GM12878 (cell line): ENCODE measurements around the gene ADAMTS14. TPM values are rescaled to one million over a fixed set of nuclear protein-coding genes. Genes with fewer than 3 reads are reported as not detected.

Experiments used
- ATAC-seq: fragments of 200-7000 bp; cut with Tn5 transposase; 3 replicates; pipeline ENCODE4 v1.9.1; 2020; ENCODE audit warnings: mild to moderate bottlenecking, moderate library complexity
- BruUV-seq: library from RNA; stranded (reverse); fragments of 400-500 nt; replicated peaks from 2 replicates; lab custom pipeline; 2021; lab: Mats Ljungman, UMichigan
- CTCF ChIA-PET: fragments of 300-600 bp; sonication (Branson Sonifier 250); formaldehyde crosslinking; extraction: SDS; loops from one replicate; lab custom pipeline; 2021; ENCODE audit warnings: inconsistent platforms; lab: Yijun Ruan, JAX
- POLR2A ChIA-PET: fragments of 350-600 bp; formaldehyde crosslinking; extraction: SDS; loops from one replicate; lab custom pipeline; 2021; ENCODE audit warnings: inconsistent platforms; lab: Charles Lee
- RAD21 ChIA-PET: fragments of 300-600 bp; sonication (Branson Sonifier 250); formaldehyde crosslinking; loops from one replicate; lab custom pipeline; 2023; ENCODE audit warnings: antibody characterized with exemption; ENCODE audit not compliant: unreplicated experiment; lab: Charles Lee
- SMC1A ChIA-PET: fragments of 300-600 bp; sonication (Branson Sonifier 250); formaldehyde crosslinking; loops from one replicate; lab custom pipeline; 2023; ENCODE audit not compliant: unreplicated experiment, uncharacterized antibody; lab: Charles Lee
- DNase-seq: peaks from one replicate; pipeline ENCODE4 v3.0.0-alpha.2; 2011; ENCODE audit warnings: low read depth, low spot score
- FAIRE-seq: peaks from 3 replicates; lab custom pipeline; 2011; peaks lifted over from hg19 to GRCh38; lab: Jason Lieb, UNC
- H2AFZ ChIP-seq: 2 replicates; pipeline ENCODE4 v1.6.0; 2011; ENCODE audit warnings: low read depth, low read length, control low read depth; ENCODE audit not compliant: control insufficient read depth
- H3K27ac ChIP-seq: 2 replicates; pipeline ENCODE4 v1.5.1; 2011; ENCODE audit warnings: control low read depth; ENCODE audit not compliant: control insufficient read depth, insufficient read depth
- H3K27me3 ChIP-seq, 2 experiments: replicated peaks in 1 of 2; 2 replicates each; pipeline versions ENCODE4 v1.6.0 to v1.6.1; 2011; ENCODE audit warnings: low read length in 1 of 2; ENCODE audit not compliant: control insufficient read depth in 2 of 2, insufficient read depth in 2 of 2
- H3K36me3 ChIP-seq, 2 experiments: 2 replicates each; pipeline ENCODE4 v1.5.1; 2011; ENCODE audit warnings: low read length in 1 of 2; ENCODE audit not compliant: control insufficient read depth in 2 of 2, insufficient read depth in 2 of 2
- H3K4me1 ChIP-seq: 2 replicates; pipeline ENCODE4 v1.6.1; 2011; ENCODE audit warnings: mild to moderate bottlenecking, low read length, moderate library complexity, mixed read lengths; ENCODE audit not compliant: control insufficient read depth, insufficient read depth
- H3K4me2 ChIP-seq: 2 replicates; pipeline ENCODE4 v1.6.0; 2011; ENCODE audit warnings: control low read depth; ENCODE audit not compliant: control insufficient read depth, insufficient read depth
- H3K4me3 ChIP-seq: fragments of 200-600 bp; sonication (generic); 2 replicates; pipeline ENCODE4 v1.5.1; 2016
- H3K79me2 ChIP-seq: 2 replicates; pipeline ENCODE4 v1.6.0; 2011; ENCODE audit warnings: low read length; ENCODE audit not compliant: control insufficient read depth, insufficient read depth
- H3K9ac ChIP-seq: 2 replicates; pipeline ENCODE4 v1.8.0; 2011; ENCODE audit warnings: low read length, control low read depth, mixed read lengths; ENCODE audit not compliant: control insufficient read depth, insufficient read depth
- H3K9me3 ChIP-seq: replicated peaks from 3 replicates; pipeline ENCODE4 v1.5.1; 2011; ENCODE audit warnings: mild to moderate bottlenecking, low read length; ENCODE audit not compliant: control insufficient read depth, insufficient read depth
- H4K20me1 ChIP-seq: 2 replicates; pipeline ENCODE4 v1.6.0; 2011; ENCODE audit not compliant: control insufficient read depth, insufficient read depth
- CBFB ChIP-seq: IDR thresholded peaks from 2 replicates; pipeline ENCODE4 v1.6.1; 2016; ENCODE audit warnings: antibody characterized with exemption, low read depth
- ESRRA ChIP-seq: IDR thresholded peaks from 2 replicates; pipeline ENCODE4 v1.6.1; 2012; ENCODE audit warnings: mild to moderate bottlenecking, low read length, improper control_type of control experiment
- NFYB ChIP-seq: IDR thresholded peaks from 2 replicates; pipeline ENCODE4 v1.6.1; 2011; ENCODE audit warnings: low read depth, mild to moderate bottlenecking, low read length, improper control_type of control experiment, moderate library complexity; ENCODE audit not compliant: insufficient read depth
- POLR2A ChIP-seq: IDR thresholded peaks from 2 replicates; pipeline ENCODE4 v1.6.1; 2011; ENCODE audit warnings: low read depth, mild to moderate bottlenecking, low read length
- RELA ChIP-seq: fragments of 450-650 bp; IDR thresholded peaks from 2 replicates; pipeline ENCODE4 v1.8.0; 2014; ENCODE audit warnings: borderline replicate concordance; ENCODE audit not compliant: partially characterized antibody
- SUPT20H ChIP-seq: IDR thresholded peaks from 2 replicates; pipeline ENCODE4 v1.6.1; 2011; ENCODE audit warnings: low read depth, mild to moderate bottlenecking, low read length, moderate library complexity, borderline replicate concordance; ENCODE audit not compliant: control insufficient read depth
- TAF1 ChIP-seq: IDR thresholded peaks from 2 replicates; pipeline ENCODE4 v1.6.1; 2011; ENCODE audit warnings: mild to moderate bottlenecking, low read depth, low read length, borderline replicate concordance
- YBX1 ChIP-seq: fragments of 450-650 bp; IDR thresholded peaks from 2 replicates; pipeline ENCODE4 v1.6.1; 2016; ENCODE audit warnings: antibody characterized with exemption
- ZNF622 ChIP-seq: fragments of 450-650 bp; IDR thresholded peaks from 2 replicates; pipeline ENCODE4 v1.6.1; 2017; ENCODE audit warnings: mild to moderate bottlenecking, inconsistent platforms
- WGBS: methylation state at CpG from one replicate; pipeline ENCODE4 v1.1.6; 2016; ENCODE audit warnings: low lambda C conversion rate; ENCODE audit not compliant: insufficient replicate concordance, insufficient coverage; ENCODE audit errors: missing lambda C conversion rate; 5-methylcytosine and 5-hydroxymethylcytosine counted together
- in situ Hi-C: fragments of 300-500 bp; cut with MboI; formaldehyde crosslinking; loops from 9 replicates; pipeline ENCODE4 v1.14.3; 2018; ENCODE audit warnings: mixed read lengths
- intact Hi-C: fragments of 100-400 bp; cut with micrococcal nuclease; formaldehyde crosslinking; loops from one replicate; pipeline ENCODE4 v1.14.2; 2022; ENCODE audit not compliant: unreplicated experiment
- polyA plus RNA-seq, 11 experiments: library from polyadenylated mRNA; depleted of rRNA in 4 of 11; unstranded in 6 of 11; stranded (reverse) in 5 of 11; fragments of >200 nt; fragmentation: Nextera tagmentation in 4 of 11; fragmentation: Illumina TruSeq in 1 of 11; extraction: Ambion mirVana in 4 of 11; extraction: Trizol in 1 of 11; gene quantifications; 1 replicate in 1 of 11; 2 replicates in 10 of 11; pipeline versions ENCODE4 v1.2.1 to v1.2.3, GENCODE V29; 2011 to 2016; ENCODE audit warnings: inconsistent platforms in 2 of 11, missing spikeins in 2 of 11, low read depth in 1 of 11
- total RNA-seq, 4 experiments: library from RNA; depleted of rRNA in 3 of 4; stranded (reverse); fragments of >200 nt in 3 of 4; fragmentation: Illumina TruSeq in 1 of 4; extraction: Trizol in 1 of 4; gene quantifications; 2 replicates each; pipeline versions ENCODE4 v1.2.1 to v1.2.3, GENCODE V29; 2013 to 2021
- TF ChIP-seq, protein P1 (sequence below): fragments of 450-650 bp; IDR thresholded peaks from 2 replicates; pipeline ENCODE4 v1.6.1; 2017; ENCODE audit warnings: mild to moderate bottlenecking, moderate library complexity
- TF ChIP-seq, protein P2 (sequence below): fragments of 450-650 bp; IDR thresholded peaks from 2 replicates; pipeline ENCODE4 v1.6.1; 2017; ENCODE audit warnings: antibody characterized with exemption, mild to moderate bottlenecking, moderate library complexity
- TF ChIP-seq, protein P3 (sequence below): fragments of 450-650 bp; IDR thresholded peaks from 2 replicates; pipeline ENCODE4 v1.6.1; 2017; ENCODE audit warnings: mild to moderate bottlenecking, moderate library complexity

ADAMTS14 gene
- total and polyA plus RNA-seq, 10 of the 15 experiments (the other 5 are each of a cell fraction or from before 2014, with no cell fraction given): 0.03 to 0.05 TPM; not detected in 8

DNA sequence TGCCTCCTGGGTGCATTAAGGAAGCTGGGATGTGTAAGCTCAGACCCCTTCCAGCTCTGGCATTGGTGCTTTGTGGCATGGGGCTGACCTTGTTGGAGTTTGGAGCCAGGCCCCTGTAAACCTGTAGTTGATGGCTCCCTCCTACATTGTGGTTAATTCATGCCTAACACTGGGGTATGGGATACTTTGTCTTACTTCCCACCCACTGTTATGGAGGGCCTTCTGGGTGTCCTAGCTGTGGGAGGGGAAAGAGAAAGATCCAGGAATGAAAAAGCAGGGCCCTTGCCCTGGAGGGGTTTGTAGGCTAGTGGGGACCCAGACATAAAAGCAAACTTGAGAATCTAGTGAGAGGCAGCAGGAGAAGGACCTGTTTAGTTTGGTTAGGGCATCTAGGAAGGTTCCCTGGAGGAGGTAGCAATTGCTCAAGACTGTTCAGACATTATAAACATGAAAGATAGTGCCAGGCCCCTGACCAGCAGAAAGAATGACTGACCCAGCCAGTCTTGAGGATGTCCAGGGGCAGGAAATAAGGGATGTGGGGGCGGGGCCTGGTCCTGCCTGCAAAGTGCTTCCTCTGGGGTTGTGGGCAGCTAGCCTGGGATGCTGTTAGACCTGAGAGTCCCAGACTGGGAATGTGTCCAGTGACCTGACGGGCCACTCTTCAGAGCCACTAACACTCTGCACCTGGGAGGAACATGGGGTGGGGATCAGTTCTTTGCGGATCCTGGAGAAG lies 6.6 kb downstream of the ADAMTS14 start (continued):
- TF ChIP-seq, protein P1, sequence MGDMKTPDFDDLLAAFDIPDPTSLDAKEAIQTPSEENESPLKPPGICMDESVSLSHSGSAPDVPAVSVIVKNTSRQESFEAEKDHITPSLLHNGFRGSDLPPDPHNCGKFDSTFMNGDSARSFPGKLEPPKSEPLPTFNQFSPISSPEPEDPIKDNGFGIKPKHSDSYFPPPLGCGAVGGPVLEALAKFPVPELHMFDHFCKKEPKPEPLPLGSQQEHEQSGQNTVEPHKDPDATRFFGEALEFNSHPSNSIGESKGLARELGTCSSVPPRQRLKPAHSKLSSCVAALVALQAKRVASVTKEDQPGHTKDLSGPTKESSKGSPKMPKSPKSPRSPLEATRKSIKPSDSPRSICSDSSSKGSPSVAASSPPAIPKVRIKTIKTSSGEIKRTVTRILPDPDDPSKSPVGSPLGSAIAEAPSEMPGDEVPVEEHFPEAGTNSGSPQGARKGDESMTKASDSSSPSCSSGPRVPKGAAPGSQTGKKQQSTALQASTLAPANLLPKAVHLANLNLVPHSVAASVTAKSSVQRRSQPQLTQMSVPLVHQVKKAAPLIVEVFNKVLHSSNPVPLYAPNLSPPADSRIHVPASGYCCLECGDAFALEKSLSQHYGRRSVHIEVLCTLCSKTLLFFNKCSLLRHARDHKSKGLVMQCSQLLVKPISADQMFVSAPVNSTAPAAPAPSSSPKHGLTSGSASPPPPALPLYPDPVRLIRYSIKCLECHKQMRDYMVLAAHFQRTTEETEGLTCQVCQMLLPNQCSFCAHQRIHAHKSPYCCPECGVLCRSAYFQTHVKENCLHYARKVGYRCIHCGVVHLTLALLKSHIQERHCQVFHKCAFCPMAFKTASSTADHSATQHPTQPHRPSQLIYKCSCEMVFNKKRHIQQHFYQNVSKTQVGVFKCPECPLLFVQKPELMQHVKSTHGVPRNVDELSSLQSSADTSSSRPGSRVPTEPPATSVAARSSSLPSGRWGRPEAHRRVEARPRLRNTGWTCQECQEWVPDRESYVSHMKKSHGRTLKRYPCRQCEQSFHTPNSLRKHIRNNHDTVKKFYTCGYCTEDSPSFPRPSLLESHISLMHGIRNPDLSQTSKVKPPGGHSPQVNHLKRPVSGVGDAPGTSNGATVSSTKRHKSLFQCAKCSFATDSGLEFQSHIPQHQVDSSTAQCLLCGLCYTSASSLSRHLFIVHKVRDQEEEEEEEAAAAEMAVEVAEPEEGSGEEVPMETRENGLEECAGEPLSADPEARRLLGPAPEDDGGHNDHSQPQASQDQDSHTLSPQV: no peak
- TF ChIP-seq NFYB: no peak
- no peak for TF ChIP-seq ESRRA
- TF ChIP-seq, all 136 proteins: peak for 0

DNA sequence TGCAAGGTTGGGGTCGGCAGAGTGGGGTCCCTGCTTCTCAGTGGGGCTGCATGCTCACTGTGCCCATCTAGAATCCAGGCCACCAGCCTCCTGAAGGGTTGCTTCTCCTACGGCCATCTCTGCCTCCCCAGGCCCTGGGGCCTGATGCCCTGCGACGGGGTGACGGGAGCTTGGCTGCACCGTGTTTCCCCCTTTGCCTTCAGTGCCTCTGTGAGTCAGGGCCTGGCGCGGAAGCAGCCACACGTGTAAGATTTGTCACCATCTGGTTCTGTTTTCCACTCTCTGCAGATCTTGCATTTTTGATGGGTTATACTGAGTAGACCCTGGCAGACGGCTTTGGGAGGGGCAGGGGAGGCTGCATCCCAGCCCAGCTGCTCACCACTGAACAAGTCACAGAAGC lies 7.2 kb downstream of the ADAMTS14 start:
- DNase-seq (no peak), FAIRE-seq (no peak), ATAC-seq (no peak)
- H3K4me1 ChIP-seq: peaks cover 10% of the 10 kb centered on the region
- H3K79me2 ChIP-seq: no peaks in the 10 kb centered on the region
- H3K36me3 ChIP-seq: no peaks in the 10 kb centered on the region
- no peak overlapping the region for H3K4me3 ChIP-seq
- in situ Hi-C loops (no loop called here), intact Hi-C loops (no loop called here)
- no peak overlapping the region for H3K4me2 ChIP-seq
- POLR2A ChIA-PET: no interaction called here
- CTCF ChIA-PET: no interaction called here
- SMC1A ChIA-PET: no interaction called here
- no peaks in the 10 kb centered on the region; a peak in 2 of 4 replicates for H3K27me3 ChIP-seq
- H2AFZ ChIP-seq: no peak overlapping the region
- H3K27ac ChIP-seq: no peak overlapping the region
- no peaks in the 10 kb centered on the region for H3K9me3 ChIP-seq
- 78% methylated on average over 10 of the region's 10 CpGs for WGBS
- H3K9ac ChIP-seq: no peak overlapping the region
- TF ChIP-seq, protein P2, sequence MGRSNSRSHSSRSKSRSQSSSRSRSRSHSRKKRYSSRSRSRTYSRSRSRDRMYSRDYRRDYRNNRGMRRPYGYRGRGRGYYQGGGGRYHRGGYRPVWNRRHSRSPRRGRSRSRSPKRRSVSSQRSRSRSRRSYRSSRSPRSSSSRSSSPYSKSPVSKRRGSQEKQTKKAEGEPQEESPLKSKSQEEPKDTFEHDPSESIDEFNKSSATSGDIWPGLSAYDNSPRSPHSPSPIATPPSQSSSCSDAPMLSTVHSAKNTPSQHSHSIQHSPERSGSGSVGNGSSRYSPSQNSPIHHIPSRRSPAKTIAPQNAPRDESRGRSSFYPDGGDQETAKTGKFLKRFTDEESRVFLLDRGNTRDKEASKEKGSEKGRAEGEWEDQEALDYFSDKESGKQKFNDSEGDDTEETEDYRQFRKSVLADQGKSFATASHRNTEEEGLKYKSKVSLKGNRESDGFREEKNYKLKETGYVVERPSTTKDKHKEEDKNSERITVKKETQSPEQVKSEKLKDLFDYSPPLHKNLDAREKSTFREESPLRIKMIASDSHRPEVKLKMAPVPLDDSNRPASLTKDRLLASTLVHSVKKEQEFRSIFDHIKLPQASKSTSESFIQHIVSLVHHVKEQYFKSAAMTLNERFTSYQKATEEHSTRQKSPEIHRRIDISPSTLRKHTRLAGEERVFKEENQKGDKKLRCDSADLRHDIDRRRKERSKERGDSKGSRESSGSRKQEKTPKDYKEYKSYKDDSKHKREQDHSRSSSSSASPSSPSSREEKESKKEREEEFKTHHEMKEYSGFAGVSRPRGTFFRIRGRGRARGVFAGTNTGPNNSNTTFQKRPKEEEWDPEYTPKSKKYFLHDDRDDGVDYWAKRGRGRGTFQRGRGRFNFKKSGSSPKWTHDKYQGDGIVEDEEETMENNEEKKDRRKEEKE: no peak
- TF ChIP-seq SUPT20H (no peak), CBFB (no peak), ZNF622 (no peak), YBX1 (no peak), RELA (no peak), POLR2A (no peak), TAF1 (no peak)
- TF ChIP-seq, protein P3, sequence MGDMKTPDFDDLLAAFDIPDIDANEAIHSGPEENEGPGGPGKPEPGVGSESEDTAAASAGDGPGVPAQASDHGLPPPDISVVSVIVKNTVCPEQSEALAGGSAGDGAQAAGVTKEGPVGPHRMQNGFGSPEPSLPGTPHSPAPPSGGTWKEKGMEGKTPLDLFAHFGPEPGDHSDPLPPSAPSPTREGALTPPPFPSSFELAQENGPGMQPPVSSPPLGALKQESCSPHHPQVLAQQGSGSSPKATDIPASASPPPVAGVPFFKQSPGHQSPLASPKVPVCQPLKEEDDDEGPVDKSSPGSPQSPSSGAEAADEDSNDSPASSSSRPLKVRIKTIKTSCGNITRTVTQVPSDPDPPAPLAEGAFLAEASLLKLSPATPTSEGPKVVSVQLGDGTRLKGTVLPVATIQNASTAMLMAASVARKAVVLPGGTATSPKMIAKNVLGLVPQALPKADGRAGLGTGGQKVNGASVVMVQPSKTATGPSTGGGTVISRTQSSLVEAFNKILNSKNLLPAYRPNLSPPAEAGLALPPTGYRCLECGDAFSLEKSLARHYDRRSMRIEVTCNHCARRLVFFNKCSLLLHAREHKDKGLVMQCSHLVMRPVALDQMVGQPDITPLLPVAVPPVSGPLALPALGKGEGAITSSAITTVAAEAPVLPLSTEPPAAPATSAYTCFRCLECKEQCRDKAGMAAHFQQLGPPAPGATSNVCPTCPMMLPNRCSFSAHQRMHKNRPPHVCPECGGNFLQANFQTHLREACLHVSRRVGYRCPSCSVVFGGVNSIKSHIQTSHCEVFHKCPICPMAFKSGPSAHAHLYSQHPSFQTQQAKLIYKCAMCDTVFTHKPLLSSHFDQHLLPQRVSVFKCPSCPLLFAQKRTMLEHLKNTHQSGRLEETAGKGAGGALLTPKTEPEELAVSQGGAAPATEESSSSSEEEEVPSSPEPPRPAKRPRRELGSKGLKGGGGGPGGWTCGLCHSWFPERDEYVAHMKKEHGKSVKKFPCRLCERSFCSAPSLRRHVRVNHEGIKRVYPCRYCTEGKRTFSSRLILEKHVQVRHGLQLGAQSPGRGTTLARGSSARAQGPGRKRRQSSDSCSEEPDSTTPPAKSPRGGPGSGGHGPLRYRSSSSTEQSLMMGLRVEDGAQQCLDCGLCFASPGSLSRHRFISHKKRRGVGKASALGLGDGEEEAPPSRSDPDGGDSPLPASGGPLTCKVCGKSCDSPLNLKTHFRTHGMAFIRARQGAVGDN: no peak
- no peaks in the 10 kb centered on the region for H4K20me1 ChIP-seq
- RAD21 ChIA-PET: no interaction called here
- no TSS peak for BruUV-seq
